Immature natural killer cell (primary cell): ENCODE results near the gene PPP4R4. TPM values are rescaled to one million over a fixed set of nuclear protein-coding genes. Genes with fewer than 3 reads are reported as not detected.
A peak's percentile ranks its signal among the peaks of the same experiment; 100 is the strongest.

Source experiments
- DNase-seq, 3 donors: peaks; one replicate each; pipeline ENCODE4 v3.0.0; 2022; ENCODE audit warnings: mixed read lengths in 1 of 3
- H3K27ac Mint-ChIP-seq, 6 donors: one replicate each; pipeline ENCODE4 v1.8.0; 2020; ENCODE audit warnings: mixed read lengths in 6 of 6, mild to moderate bottlenecking in 5 of 6, inconsistent platforms in 4 of 6, moderate library complexity in 3 of 6
- H3K27me3 Mint-ChIP-seq, 3 donors: one replicate each; pipeline ENCODE4 v1.8.0; 2020 to 2021; ENCODE audit warnings: low read depth in 3 of 3, mild to moderate bottlenecking in 3 of 3, mixed read lengths in 3 of 3, moderate library complexity in 3 of 3, inconsistent platforms in 1 of 3
- H3K36me3 Mint-ChIP-seq, 3 donors: one replicate each; pipeline ENCODE4 v1.8.0; 2020; ENCODE audit warnings: mixed read lengths in 3 of 3, inconsistent platforms in 2 of 3, mild to moderate bottlenecking in 2 of 3
- H3K4me1 Mint-ChIP-seq, 2 donors: one replicate each; pipeline ENCODE4 v1.8.0; 2020; ENCODE audit warnings: inconsistent platforms in 2 of 2, mild to moderate bottlenecking in 2 of 2, mixed read lengths in 2 of 2, moderate library complexity in 1 of 2
- H3K4me3 Mint-ChIP-seq, 5 donors: one replicate each; pipeline ENCODE4 v1.8.0; 2020; ENCODE audit warnings: mild to moderate bottlenecking in 5 of 5, mixed read lengths in 5 of 5, inconsistent platforms in 3 of 5, moderate library complexity in 3 of 5
- H3K9me3 Mint-ChIP-seq, 6 donors: one replicate each; pipeline ENCODE4 v1.8.0; 2020; ENCODE audit warnings: mild to moderate bottlenecking in 6 of 6, mixed read lengths in 6 of 6, inconsistent platforms in 4 of 6, moderate library complexity in 3 of 6
- polyA plus RNA-seq, 3 donors: library from polyadenylated mRNA; unstranded; fragments of 300-500 nt; fragmentation: Illumina TruSeq; gene quantifications; one replicate each; pipeline ENCODE4 v1.2.3, GENCODE V29; 2021

Gene PPP4R4
- polyA plus RNA-seq, 3 donors from 2014 or later, result not detected

GRCh38 chr14:94175747-94176146 is 1.6 kb downstream of the PPP4R4 start:
- H3K27me3 Mint-ChIP-seq, result peaks cover 8 to 36% (median 11%) of the 10 kb centered on the region in 3 donors
- peaks cover 0 to 2% (median 0%) of the 10 kb centered on the region in 6 donors for H3K9me3 Mint-ChIP-seq
- DNase-seq, result no peak
- no peak overlapping the region for H3K27ac Mint-ChIP-seq
- H3K36me3 Mint-ChIP-seq, result no peaks in the 10 kb centered on the region
- H3K4me3 Mint-ChIP-seq, result peak overlapping the region in 4 of 5 donors; percentile 65 to 82 (median 74)
- peaks cover 17 to 25% of the 10 kb centered on the region in 2 donors for H3K4me1 Mint-ChIP-seq

GRCh38 chr14:94176808-94177207 is 2.7 kb downstream of the PPP4R4 start:
- no peaks in the 10 kb centered on the region for H3K36me3 Mint-ChIP-seq
- H3K4me1 Mint-ChIP-seq, result peaks cover 20 to 30% of the 10 kb centered on the region in 2 donors
- no peak for DNase-seq
- H3K9me3 Mint-ChIP-seq, result peaks cover 0 to 2% (median 0%) of the 10 kb centered on the region in 6 donors
- peaks cover 9 to 41% (median 14%) of the 10 kb centered on the region in 3 donors for H3K27me3 Mint-ChIP-seq
- H3K27ac Mint-ChIP-seq, result no peak overlapping the region
- H3K4me3 Mint-ChIP-seq, result no peak overlapping the region

- peaks cover 9 to 41% (median 14%) of the 10 kb centered on the region in 3 donors for H3K27me3 Mint-ChIP-seq
Observed at GRCh38 chr14:94177806-94178205, 3.7 kb downstream of the PPP4R4 start.

GRCh38 chr14:94179244-94179643 is 5.1 kb downstream of the PPP4R4 start:
- no peaks in the 10 kb centered on the region for H3K36me3 Mint-ChIP-seq
- H3K4me1 Mint-ChIP-seq, result peaks cover 10 to 22% of the 10 kb centered on the region in 2 donors
- no peak overlapping the region for H3K4me3 Mint-ChIP-seq
- H3K9me3 Mint-ChIP-seq, result peaks cover 0 to 2% (median 0%) of the 10 kb centered on the region in 6 donors
- peaks cover 9 to 35% (median 14%) of the 10 kb centered on the region in 3 donors for H3K27me3 Mint-ChIP-seq
- DNase-seq, result no peak
- no peak overlapping the region for H3K27ac Mint-ChIP-seq

More at GRCh38 chr14:94177806-94178205, 3.7 kb downstream of the PPP4R4 start:
- DNase-seq, result no peak
- Mint-ChIP-seq H3K27ac (no peak overlapping the region), H3K4me1 (peaks cover 20 to 29% of the 10 kb centered on the region in 2 donors), H3K4me3 (no peak overlapping the region), H3K9me3 (peaks cover 0 to 2% (median 0%) of the 10 kb centered on the region in 6 donors), H3K36me3 (no peaks in the 10 kb centered on the region)

GRCh38 chr14:94180655-94181271 is 6.6 kb downstream of the PPP4R4 start:
- peak; percentile 52 to 63 (median 53) for DNase-seq
- Mint-ChIP-seq H3K36me3 (no peaks in the 10 kb centered on the region), H3K27me3 (peaks cover 7 to 34% (median 12%) of the 10 kb centered on the region in 3 donors), H3K9me3 (no peaks in the 10 kb centered on the region), H3K27ac (peak overlapping the region in 3 of 6 donors; percentile 34 to 63 (median 62)), H3K4me3 (peak overlapping the region; percentile 5 to 39 (median 20)), H3K4me1 (peaks cover 2 to 15% of the 10 kb centered on the region in 2 donors)

- Mint-ChIP-seq H3K27me3 (peaks cover 6 to 27% (median 14%) of the 10 kb centered on the region in 3 donors), H3K4me3 (no peak overlapping the region), H3K36me3 (no peaks in the 10 kb centered on the region), H3K9me3 (no peaks in the 10 kb centered on the region), H3K27ac (no peak overlapping the region), H3K4me1 (peaks cover 2 to 10% of the 10 kb centered on the region in 2 donors)
- DNase-seq, result no peak
Observed at GRCh38 chr14:94181835-94182234, 7.7 kb downstream of the PPP4R4 start.

GRCh38 chr14:94192536-94192935 is 18.4 kb downstream of the PPP4R4 start:
- Mint-ChIP-seq H3K27me3 (peaks cover 1 to 15% (median 5%) of the 10 kb centered on the region in 3 donors), H3K4me3 (no peak overlapping the region), H3K27ac (no peak overlapping the region), H3K4me1 (no peaks in the 10 kb centered on the region), H3K36me3 (peaks cover 0 to 7% (median 0%) of the 10 kb centered on the region in 3 donors), H3K9me3 (peaks cover 0 to 13% (median 4%) of the 10 kb centered on the region in 6 donors)
- DNase-seq, result no peak

- H3K4me1 Mint-ChIP-seq, result no peaks in the 10 kb centered on the region
- DNase-seq, result no peak
- H3K27ac Mint-ChIP-seq, result no peak overlapping the region
- peaks cover 0 to 7% (median 0%) of the 10 kb centered on the region in 3 donors for H3K36me3 Mint-ChIP-seq
- peaks cover 0 to 13% (median 4%) of the 10 kb centered on the region in 6 donors for H3K9me3 Mint-ChIP-seq
- H3K27me3 Mint-ChIP-seq, result peaks cover 1 to 15% (median 5%) of the 10 kb centered on the region in 3 donors
- no peak overlapping the region for H3K4me3 Mint-ChIP-seq
Observed at GRCh38 chr14:94193776-94194175, 19.7 kb downstream of the PPP4R4 start.

GRCh38 chr14:94196057-94196456 is 21.9 kb downstream of the PPP4R4 start:
- H3K27me3 Mint-ChIP-seq, result peaks cover 1 to 20% (median 3%) of the 10 kb centered on the region in 3 donors
- H3K4me3 Mint-ChIP-seq, result no peak overlapping the region
- H3K36me3 Mint-ChIP-seq, result peaks cover 0 to 15% (median 5%) of the 10 kb centered on the region in 3 donors
- no peak for DNase-seq
- H3K27ac Mint-ChIP-seq, result no peak overlapping the region
- H3K4me1 Mint-ChIP-seq, result no peaks in the 10 kb centered on the region
- peaks cover 0 to 22% (median 8%) of the 10 kb centered on the region in 6 donors for H3K9me3 Mint-ChIP-seq

GRCh38 chr14:94203473-94204210 is 29.5 kb downstream of the PPP4R4 start:
- Mint-ChIP-seq H3K27ac (no peak overlapping the region), H3K36me3 (peaks cover 0 to 8% (median 5%) of the 10 kb centered on the region in 3 donors), H3K9me3 (peaks cover 0 to 10% (median 6%) of the 10 kb centered on the region in 6 donors), H3K4me1 (no peaks in the 10 kb centered on the region), H3K4me3 (no peak overlapping the region), H3K27me3 (peaks cover 5 to 10% (median 7%) of the 10 kb centered on the region in 3 donors)
- no peak for DNase-seq

GRCh38 chr14:94213021-94213420 is 38.9 kb downstream of the PPP4R4 start:
- Mint-ChIP-seq H3K9me3 (peaks cover 0 to 6% (median 3%) of the 10 kb centered on the region in 6 donors), H3K27me3 (peaks cover 4 to 9% (median 4%) of the 10 kb centered on the region in 3 donors), H3K4me3 (no peak overlapping the region), H3K4me1 (no peaks in the 10 kb centered on the region), H3K36me3 (no peaks in the 10 kb centered on the region), H3K27ac (no peak overlapping the region)
- DNase-seq, result no peak

- Mint-ChIP-seq H3K27ac (no peak overlapping the region), H3K27me3 (peaks cover 4 to 12% (median 5%) of the 10 kb centered on the region in 3 donors), H3K4me1 (no peaks in the 10 kb centered on the region), H3K4me3 (no peak overlapping the region), H3K36me3 (no peaks in the 10 kb centered on the region), H3K9me3 (peaks cover 0 to 6% (median 3%) of the 10 kb centered on the region in 6 donors)
- no peak for DNase-seq
Observed at GRCh38 chr14:94213741-94214140, 39.6 kb downstream of the PPP4R4 start.

- Mint-ChIP-seq H3K27me3 (peaks cover 3 to 10% (median 4%) of the 10 kb centered on the region in 3 donors), H3K4me1 (no peaks in the 10 kb centered on the region), H3K36me3 (peaks cover 0 to 2% (median 0%) of the 10 kb centered on the region in 3 donors), H3K4me3 (no peak overlapping the region), H3K9me3 (peaks cover 0 to 14% (median 4%) of the 10 kb centered on the region in 6 donors), H3K27ac (no peak overlapping the region)
- no peak for DNase-seq
Observed at GRCh38 chr14:94217116-94217515, 43.0 kb downstream of the PPP4R4 start.
